Osteoblast (primary cell): ENCODE data around the gene LAMC1. TPM values are rescaled to one million over a fixed set of nuclear protein-coding genes. Genes with fewer than 3 reads are reported as not detected.
"Not testable (repeated sequence)": the region's sequence is repeated elsewhere in the genome, so short reads cannot be mapped to it uniquely, and the experiment has no call there.

Experiments used
- DNase-seq: peaks from one replicate; pipeline ENCODE4 v3.0.0; 2011; ENCODE audit warnings: low spot score, mixed read lengths; ENCODE audit not compliant: insufficient read length; ENCODE audit errors: missing footprints
- H2AFZ ChIP-seq: 2 replicates; pipeline ENCODE4 v1.6.0; 2011; ENCODE audit warnings: mild to moderate bottlenecking, low read length
- H3K27ac ChIP-seq: 2 replicates; pipeline ENCODE4 v1.5.1; 2011; ENCODE audit warnings: mild to moderate bottlenecking, low read depth, low read length, moderate library complexity
- H3K27me3 ChIP-seq: 2 replicates; pipeline ENCODE4 v1.6.0; 2012; ENCODE audit warnings: mild to moderate bottlenecking, control low read depth, inconsistent platforms, low read length, moderate library complexity; ENCODE audit not compliant: insufficient read depth
- H3K36me3 ChIP-seq: 2 replicates; pipeline ENCODE4 v1.5.1; 2011; ENCODE audit warnings: mild to moderate bottlenecking, low read length, control low read depth, moderate library complexity; ENCODE audit not compliant: insufficient read depth
- H3K4me1 ChIP-seq: 2 replicates; pipeline ENCODE4 v1.5.1; 2011; ENCODE audit warnings: mild to moderate bottlenecking, low read length, control low read depth, moderate library complexity; ENCODE audit not compliant: insufficient read depth
- H3K4me2 ChIP-seq: 2 replicates; pipeline ENCODE4 v1.6.0; 2011; ENCODE audit warnings: mild to moderate bottlenecking, low read length; ENCODE audit not compliant: insufficient read depth
- H3K4me3 ChIP-seq: fragments of 200-600 bp; sonication (generic); 3 replicates; pipeline ENCODE4 v1.5.1; 2012; ENCODE audit warnings: mild to moderate bottlenecking, low read length, inconsistent platforms; ENCODE audit not compliant: insufficient read depth
- H3K79me2 ChIP-seq: 2 replicates; pipeline ENCODE4 v1.6.0; 2012; ENCODE audit warnings: mild to moderate bottlenecking, low read length, control low read depth, inconsistent platforms; ENCODE audit not compliant: insufficient read depth
- H3K9me3 ChIP-seq: 2 replicates; pipeline ENCODE4 v1.5.1; 2011; ENCODE audit warnings: low read depth, low read length, control low read depth
- H4K20me1 ChIP-seq: 2 replicates; pipeline ENCODE4 v1.6.0; 2012; ENCODE audit warnings: mild to moderate bottlenecking, low read length, control low read depth; ENCODE audit not compliant: insufficient read depth
- CTCF ChIP-seq: IDR thresholded peaks from 2 replicates; pipeline ENCODE4 v1.5.1; 2011; ENCODE audit warnings: mild to moderate bottlenecking, low read depth, low read length, moderate library complexity; ENCODE audit errors: extremely low read depth
- total RNA-seq: library from RNA; depleted of rRNA; stranded (reverse); fragments of >200 nt; gene quantifications from 2 replicates; pipeline ENCODE4 v1.2.3, GENCODE V29; 2012

The LAMC1 gene
- total RNA-seq, 1 donor, result 966 TPM

- Histone ChIP-seq H3K4me3 (no peak overlapping the region), H3K9me3 (no peaks in the 10 kb centered on the region), H3K36me3 (peaks cover 12% of the 10 kb centered on the region), H3K27me3 (no peaks in the 10 kb centered on the region), H3K79me2 (peaks cover 99% of the 10 kb centered on the region), H3K27ac (peak overlapping the region; percentile 96), H4K20me1 (peaks cover 71% of the 10 kb centered on the region), H3K4me2 (peak overlapping the region; percentile 43), H3K4me1 (peaks cover 45% of the 10 kb centered on the region), H2AFZ (no peak overlapping the region)
- no peak for DNase-seq
- TF ChIP-seq CTCF, result no peak
These were observed 35.8 kb downstream of the LAMC1 start for GRCh38 chr1:183058851-183059502.

GRCh38 chr1:183061194-183061593 is 38.0 kb downstream of the LAMC1 start:
- Histone ChIP-seq H4K20me1 (peaks cover 70% of the 10 kb centered on the region), H3K27me3 (no peaks in the 10 kb centered on the region), H3K4me3 (no peak overlapping the region), H3K4me2 (peak overlapping the region; percentile 14), H3K36me3 (peaks cover 14% of the 10 kb centered on the region), H3K27ac (peak overlapping the region; percentile 96), H2AFZ (no peak overlapping the region), H3K9me3 (no peaks in the 10 kb centered on the region), H3K79me2 (peaks cover 100% of the 10 kb centered on the region), H3K4me1 (peaks cover 43% of the 10 kb centered on the region)
- DNase-seq, result no peak
- TF ChIP-seq CTCF, result no peak

GRCh38 chr1:183063349-183063748 is 40.1 kb downstream of the LAMC1 start:
- no peaks in the 10 kb centered on the region for H3K27me3 ChIP-seq
- H4K20me1 ChIP-seq, result peaks cover 69% of the 10 kb centered on the region
- peaks cover 14% of the 10 kb centered on the region for H3K36me3 ChIP-seq
- H2AFZ ChIP-seq, result no peak overlapping the region
- H3K4me2 ChIP-seq, result no peak overlapping the region
- peaks cover 41% of the 10 kb centered on the region for H3K4me1 ChIP-seq
- TF ChIP-seq CTCF, result no peak
- H3K79me2 ChIP-seq, result peaks cover 100% of the 10 kb centered on the region
- peak overlapping the region; percentile 48 for H3K27ac ChIP-seq
- H3K9me3 ChIP-seq, result no peaks in the 10 kb centered on the region
- H3K4me3 ChIP-seq, result no peak overlapping the region
- no peak for DNase-seq

- DNase-seq, result no peak
- H3K4me3 ChIP-seq, result no peak overlapping the region
- H3K9me3 ChIP-seq, result no peaks in the 10 kb centered on the region
- H3K4me2 ChIP-seq, result no peak overlapping the region
- H3K27me3 ChIP-seq, result no peaks in the 10 kb centered on the region
- H2AFZ ChIP-seq, result no peak overlapping the region
- H3K27ac ChIP-seq, result no peak overlapping the region
- TF ChIP-seq CTCF, result no peak
- H3K79me2 ChIP-seq, result peaks cover 99% of the 10 kb centered on the region
- peaks cover 6% of the 10 kb centered on the region for H3K36me3 ChIP-seq
- H4K20me1 ChIP-seq, result peaks cover 66% of the 10 kb centered on the region
- H3K4me1 ChIP-seq, result peaks cover 36% of the 10 kb centered on the region
These were observed 42.0 kb downstream of the LAMC1 start for GRCh38 chr1:183065168-183065706.

GRCh38 chr1:183066432-183066831 is 43.2 kb downstream of the LAMC1 start:
- H4K20me1 ChIP-seq, result peaks cover 68% of the 10 kb centered on the region
- not testable (repeated sequence) for H3K27me3 ChIP-seq, H3K4me3 ChIP-seq

More at GRCh38 chr1:183066432-183066831, 43.2 kb downstream of the LAMC1 start:
- H3K9me3 ChIP-seq, H3K36me3 ChIP-seq, H3K4me2 ChIP-seq, H3K27ac ChIP-seq, H2AFZ ChIP-seq, DNase-seq: not testable (repeated sequence)
- Histone ChIP-seq H3K4me1 (peaks cover 39% of the 10 kb centered on the region), H3K79me2 (peaks cover 99% of the 10 kb centered on the region)
